Measurements from ENCODE around the gene GRK6. TPM values are rescaled to one million over a fixed set of nuclear protein-coding genes. Genes with fewer than 3 reads are reported as not detected.

GRK6 gene
- total and polyA plus RNA-seq, 11 donors: 6.8 to 33.2 (median 17.3) TPM

DNA sequence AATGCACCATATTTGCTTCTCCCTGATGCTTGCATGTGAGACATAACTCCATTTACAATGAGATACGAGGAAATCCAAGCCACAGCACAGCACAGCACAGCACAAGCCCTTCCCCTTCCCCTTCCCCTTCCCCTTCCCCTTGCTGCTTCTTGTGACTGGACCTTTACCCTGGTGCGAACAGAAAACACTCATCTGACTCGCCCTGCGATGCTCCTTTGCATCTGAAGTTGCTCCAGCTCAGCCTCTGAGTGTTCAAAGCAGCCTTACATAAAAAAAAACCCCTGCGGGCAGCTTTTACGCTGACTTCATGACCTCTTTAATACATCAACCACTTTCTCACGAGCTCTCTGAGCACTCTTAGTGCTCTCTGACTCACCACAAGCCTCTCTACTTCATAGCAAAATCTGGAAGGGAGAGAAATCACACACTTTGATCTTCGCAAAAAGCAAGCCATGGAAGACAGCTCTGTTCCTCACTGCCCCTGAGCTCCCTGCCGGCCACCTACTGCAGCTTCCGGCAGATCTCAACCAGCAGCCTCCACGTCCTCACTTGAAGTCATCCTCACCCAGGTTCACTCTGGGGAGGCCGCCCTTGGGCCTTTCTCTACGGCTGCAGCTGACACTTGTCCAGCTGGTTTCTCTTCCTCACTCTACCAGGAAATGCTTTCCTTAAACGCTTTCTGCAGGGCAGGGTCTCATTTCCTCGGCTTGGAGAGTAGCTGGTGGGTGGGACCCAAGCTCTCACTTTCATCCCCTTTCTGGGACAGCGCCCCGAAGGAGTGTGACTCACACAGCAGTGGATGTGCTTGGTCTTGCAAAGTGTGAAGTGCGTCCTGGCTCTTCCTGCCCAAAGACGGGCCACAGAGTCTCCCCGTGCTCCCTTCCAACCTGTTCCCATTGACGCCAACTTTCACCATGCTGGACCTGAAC is 37.0 kb upstream of the GRK6 start:
- Histone ChIP-seq H3K36me3 (no peaks in the 10 kb centered on the region), H3K4me3 (no peak overlapping the region), H3K27ac (peak overlapping the region in 2 of 12 donors; percentile 12 to 68), H3K4me1 (peaks cover 0 to 25% (median 0%) of the 10 kb centered on the region in 12 donors), H3K27me3 (peaks cover 0 to 26% (median 0%) of the 10 kb centered on the region in 9 donors), H3K9me3 (no peaks in the 10 kb centered on the region)
- WGBS, 4 donors: 33 to 43% (median 40%) methylated on average over 21 of the region's 21 CpGs
- intact Hi-C loops (cut with DNase I): loop anchor here in 9 of 10 donors (1.0 to 10.0 kb wide), 8 partner anchors 65 to 275 kb away; partner anchors contain the start of genes MXD3 (in 1 of the 9) and PDLIM7 (in 1 of the 9)
- peak in 3 of 4 donors; percentile 41 to 46 (median 43) for ATAC-seq
- no peak for DNase-seq
- TF ChIP-seq, protein P1, sequence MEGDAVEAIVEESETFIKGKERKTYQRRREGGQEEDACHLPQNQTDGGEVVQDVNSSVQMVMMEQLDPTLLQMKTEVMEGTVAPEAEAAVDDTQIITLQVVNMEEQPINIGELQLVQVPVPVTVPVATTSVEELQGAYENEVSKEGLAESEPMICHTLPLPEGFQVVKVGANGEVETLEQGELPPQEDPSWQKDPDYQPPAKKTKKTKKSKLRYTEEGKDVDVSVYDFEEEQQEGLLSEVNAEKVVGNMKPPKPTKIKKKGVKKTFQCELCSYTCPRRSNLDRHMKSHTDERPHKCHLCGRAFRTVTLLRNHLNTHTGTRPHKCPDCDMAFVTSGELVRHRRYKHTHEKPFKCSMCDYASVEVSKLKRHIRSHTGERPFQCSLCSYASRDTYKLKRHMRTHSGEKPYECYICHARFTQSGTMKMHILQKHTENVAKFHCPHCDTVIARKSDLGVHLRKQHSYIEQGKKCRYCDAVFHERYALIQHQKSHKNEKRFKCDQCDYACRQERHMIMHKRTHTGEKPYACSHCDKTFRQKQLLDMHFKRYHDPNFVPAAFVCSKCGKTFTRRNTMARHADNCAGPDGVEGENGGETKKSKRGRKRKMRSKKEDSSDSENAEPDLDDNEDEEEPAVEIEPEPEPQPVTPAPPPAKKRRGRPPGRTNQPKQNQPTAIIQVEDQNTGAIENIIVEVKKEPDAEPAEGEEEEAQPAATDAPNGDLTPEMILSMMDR (IDR thresholded peaks at IDR 0.05): no peak
- no peak for TF ChIP-seq POLR2A (IDR thresholded peaks at IDR 0.05)

DNA sequence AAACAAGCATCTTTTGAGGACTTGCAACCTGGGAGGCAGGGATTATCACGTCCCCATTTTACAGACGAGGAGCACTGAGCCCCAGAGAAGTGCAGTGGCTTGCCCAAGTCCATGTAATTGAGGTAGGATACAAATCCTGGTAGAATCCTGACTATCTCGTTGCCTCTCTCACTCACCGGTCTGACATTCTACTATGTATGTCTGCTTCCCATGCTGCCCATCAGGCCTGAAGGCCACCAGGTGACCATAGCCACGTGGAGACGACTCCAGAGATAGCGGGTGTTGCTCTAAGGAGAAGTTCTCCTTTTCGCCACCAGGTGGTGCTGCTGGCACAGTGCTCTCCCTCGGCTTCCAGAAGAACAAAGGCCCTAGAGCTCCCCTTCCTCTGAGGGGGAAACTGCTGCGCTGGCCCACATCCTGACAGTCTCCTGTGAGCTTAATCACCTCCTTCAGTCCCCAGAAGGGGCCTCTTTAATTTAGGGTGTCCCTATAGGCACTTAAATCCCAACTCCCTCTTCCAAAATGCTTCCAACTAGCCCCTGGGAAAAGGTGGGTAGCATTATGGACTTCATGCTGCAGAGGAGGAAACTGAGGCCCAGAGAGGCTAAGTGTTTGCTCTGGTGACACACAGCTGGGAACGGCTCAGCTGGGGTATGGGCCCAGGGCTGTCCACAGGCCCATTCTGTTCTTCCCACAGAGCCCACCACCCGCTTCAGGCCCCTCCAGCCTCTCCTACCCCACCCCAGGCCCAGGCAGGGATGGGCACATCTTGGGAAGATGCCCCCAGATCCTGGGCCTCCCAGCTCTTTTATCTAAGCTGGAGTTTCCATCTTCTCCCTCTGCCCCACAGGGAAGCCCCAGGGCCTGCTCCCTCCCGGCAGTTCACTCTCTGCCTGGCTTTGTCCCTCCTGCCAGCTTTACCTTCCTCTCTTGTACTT is 35.8 kb upstream of the GRK6 start:
- peak overlapping the region in 1 of 12 donors; percentile 68 for H3K27ac ChIP-seq
- intact Hi-C loops (cut with DNase I): loop anchor here (1.0 to 5.0 kb wide), 7 partner anchors 63 to 111 kb away; partner anchors contain the start of gene PDLIM7 (in 1 of the 10)
- ATAC-seq: peak; percentile 77 to 89 (median 82)

DNA sequence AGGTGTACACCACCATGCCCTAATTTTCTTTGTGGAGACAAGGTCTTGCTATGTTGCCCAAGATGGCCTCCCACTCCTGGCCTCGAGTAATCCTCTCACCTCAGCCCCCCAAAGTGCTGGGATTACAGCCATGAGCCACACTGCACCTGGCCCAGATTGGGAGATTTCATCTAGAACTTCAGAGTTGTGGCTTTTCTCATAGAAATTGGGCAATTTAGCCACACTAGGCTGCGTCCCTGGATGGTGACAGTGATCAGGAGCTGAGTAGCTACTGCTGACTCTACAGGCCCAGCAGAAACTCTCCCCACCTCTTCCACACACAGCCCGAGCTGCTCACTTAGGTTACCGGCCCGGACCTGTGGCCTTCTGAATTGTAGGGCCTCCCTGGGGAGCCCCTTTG is 33.7 kb upstream of the GRK6 start:
- no peak for ATAC-seq
- Histone ChIP-seq H3K36me3 (no peaks in the 10 kb centered on the region), H3K9me3 (no peaks in the 10 kb centered on the region), H3K27ac (no peak overlapping the region), H3K4me3 (no peak overlapping the region), H3K27me3 (peaks cover 0 to 31% (median 4%) of the 10 kb centered on the region in 9 donors), H3K4me1 (peaks cover 0 to 25% (median 0%) of the 10 kb centered on the region in 12 donors)
- no peak for DNase-seq
- intact Hi-C loops (cut with DNase I): loop anchor here in 3 of 10 donors (1.0 to 5.0 kb wide), 3 partner anchors 75 to 109 kb away; partner anchors contain the start of gene PDLIM7 (in 1 of the 3)
- no peak for TF ChIP-seq POLR2A (IDR thresholded peaks at IDR 0.05)
- TF ChIP-seq, protein P1 (IDR thresholded peaks at IDR 0.05): no peak
- WGBS, 4 donors: 85 to 93% (median 89%) methylated on average over 5 of the region's 5 CpGs

More for the DNA sequence above, 35.8 kb upstream of the GRK6 start:
- WGBS, 4 donors: 23 to 26% (median 25%) methylated on average over 11 to 13 of the region's 13 CpGs
- Histone ChIP-seq H3K27me3 (peaks cover 0 to 25% (median 0%) of the 10 kb centered on the region in 9 donors), H3K9me3 (no peaks in the 10 kb centered on the region), H3K4me3 (no peak overlapping the region), H3K4me1 (peaks cover 0 to 25% (median 0%) of the 10 kb centered on the region in 12 donors), H3K36me3 (no peaks in the 10 kb centered on the region)
- peak; percentile 69 to 83 (median 79) for DNase-seq
- no peak for TF ChIP-seq POLR2A (IDR thresholded peaks at IDR 0.05)
- TF ChIP-seq, protein P1 (IDR thresholded peaks at IDR 0.05): peak; percentile 4 to 99 (median 98)

Measured in heart left ventricle (tissue), 16 donors.